D721Med (cell line): ENCODE data around the gene PTDSS2.

ENCODE experiments used
- DNase-seq: peaks from one replicate; pipeline ENCODE4 v3.0.0; 2011; ENCODE audit warnings: low spot score; ENCODE audit not compliant: insufficient read length
- FAIRE-seq: peaks from 2 replicates; lab custom pipeline; 2011; peaks lifted over from hg19 to GRCh38; lab: Jason Lieb, UNC
- TF ChIP-seq, protein P1 (sequence below): IDR thresholded peaks from 2 replicates; pipeline ENCODE4 v1.5.1; 2012; ENCODE audit warnings: mild to moderate bottlenecking, control low read depth; ENCODE audit not compliant: insufficient read depth; ENCODE audit errors: missing control alignments

PTDSS2 gene

DNA sequence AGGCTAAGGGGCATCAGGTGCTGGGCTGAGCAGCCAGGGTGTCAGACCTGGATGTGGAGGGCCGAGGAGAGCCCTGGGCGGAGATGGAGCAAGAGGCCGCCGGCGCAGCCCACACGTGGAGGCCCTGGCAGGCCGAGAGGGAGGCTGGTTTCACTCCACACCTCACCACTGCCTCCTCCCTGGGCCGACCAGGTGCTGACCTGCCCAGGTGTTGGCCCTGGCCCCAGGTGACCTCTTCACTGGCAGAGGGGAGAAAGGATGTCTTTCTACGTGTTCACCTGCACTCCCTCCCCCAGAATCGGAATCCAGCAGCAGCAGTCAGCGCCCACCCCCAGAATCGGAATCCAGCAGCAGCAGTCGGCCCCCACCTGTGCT lies 9.0 kb upstream of the PTDSS2 start:
- FAIRE-seq (no peak), DNase-seq (no peak)
- TF ChIP-seq, protein P1, sequence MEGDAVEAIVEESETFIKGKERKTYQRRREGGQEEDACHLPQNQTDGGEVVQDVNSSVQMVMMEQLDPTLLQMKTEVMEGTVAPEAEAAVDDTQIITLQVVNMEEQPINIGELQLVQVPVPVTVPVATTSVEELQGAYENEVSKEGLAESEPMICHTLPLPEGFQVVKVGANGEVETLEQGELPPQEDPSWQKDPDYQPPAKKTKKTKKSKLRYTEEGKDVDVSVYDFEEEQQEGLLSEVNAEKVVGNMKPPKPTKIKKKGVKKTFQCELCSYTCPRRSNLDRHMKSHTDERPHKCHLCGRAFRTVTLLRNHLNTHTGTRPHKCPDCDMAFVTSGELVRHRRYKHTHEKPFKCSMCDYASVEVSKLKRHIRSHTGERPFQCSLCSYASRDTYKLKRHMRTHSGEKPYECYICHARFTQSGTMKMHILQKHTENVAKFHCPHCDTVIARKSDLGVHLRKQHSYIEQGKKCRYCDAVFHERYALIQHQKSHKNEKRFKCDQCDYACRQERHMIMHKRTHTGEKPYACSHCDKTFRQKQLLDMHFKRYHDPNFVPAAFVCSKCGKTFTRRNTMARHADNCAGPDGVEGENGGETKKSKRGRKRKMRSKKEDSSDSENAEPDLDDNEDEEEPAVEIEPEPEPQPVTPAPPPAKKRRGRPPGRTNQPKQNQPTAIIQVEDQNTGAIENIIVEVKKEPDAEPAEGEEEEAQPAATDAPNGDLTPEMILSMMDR: no peak

DNA sequence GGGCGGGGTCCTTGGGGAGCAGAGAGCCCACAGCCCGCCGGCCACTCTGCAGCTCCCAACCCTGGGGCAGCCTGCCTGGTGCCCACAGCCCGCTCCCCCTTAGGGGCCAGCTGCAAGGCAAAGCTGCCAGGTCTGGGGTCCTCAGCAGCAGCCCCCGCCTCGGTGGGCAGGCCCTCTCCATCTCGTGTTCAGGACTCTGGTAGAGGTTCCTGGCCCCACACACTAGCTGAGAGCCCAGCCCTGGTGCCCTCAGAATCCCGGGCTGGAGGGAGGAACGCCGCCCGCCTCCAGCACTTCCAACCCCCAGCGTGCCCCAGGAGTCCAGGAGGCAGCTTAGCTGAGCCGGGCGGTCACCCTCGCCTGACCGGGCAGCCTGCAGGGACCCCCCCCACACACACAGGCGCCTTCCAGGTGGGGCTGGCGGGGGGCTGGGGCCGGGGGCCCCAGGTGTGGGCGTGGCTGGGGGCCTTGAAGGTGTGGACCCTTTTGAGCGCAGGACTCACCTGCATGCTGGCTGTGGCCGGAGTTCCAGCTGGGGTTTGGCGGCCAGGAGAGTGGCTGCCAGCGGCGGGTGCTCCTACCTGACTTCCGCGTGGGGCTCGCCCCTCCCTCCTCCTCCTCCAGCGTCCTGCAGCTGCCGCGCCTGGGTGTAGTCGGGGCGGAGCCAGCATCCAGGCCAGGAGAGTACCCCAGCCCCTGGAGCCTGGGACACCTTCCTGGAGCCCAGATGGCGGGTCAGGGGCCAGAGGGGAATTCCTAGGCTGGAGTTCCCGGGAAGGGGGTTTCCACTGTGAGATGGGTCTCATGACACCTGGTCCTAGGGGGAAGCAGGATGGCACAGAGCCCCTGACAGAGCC lies 8.4 kb upstream of the PTDSS2 start, which contains the start of gene ANO9:
TSS of gene ANO9 (minus strand) at position 594 of the 857 bp plus-strand sequence. CDS start at position 509, 85 bp downstream.
- TF ChIP-seq, protein P1: no peak
- DNase-seq (no peak), FAIRE-seq (no peak)

DNA sequence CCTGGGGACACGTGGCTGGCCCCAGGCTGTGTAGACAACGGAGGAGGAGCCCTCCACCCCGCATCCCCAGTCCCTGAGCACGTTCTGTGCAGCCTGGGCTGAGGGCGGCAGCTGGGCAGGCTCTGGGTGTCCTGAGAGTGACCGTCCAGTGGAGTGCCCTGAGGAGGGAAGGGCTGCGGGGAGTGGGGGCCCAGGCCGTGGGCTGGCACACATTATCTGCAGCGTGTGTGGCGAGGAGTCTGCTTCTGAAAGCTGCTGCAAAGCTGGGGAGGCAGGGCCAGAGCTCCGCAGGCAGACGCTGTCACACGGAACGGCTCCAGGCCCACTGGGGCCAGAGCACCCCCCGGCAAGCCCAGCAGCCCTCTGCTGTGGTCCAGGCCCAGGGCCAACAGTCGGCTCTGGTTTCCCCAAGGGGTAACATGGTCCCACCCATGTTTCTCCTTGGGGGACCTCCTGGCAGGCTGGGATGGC lies 7.4 kb upstream of the PTDSS2 start:
- DNase-seq: no peak
- TF ChIP-seq, protein P1: no peak
- FAIRE-seq: no peak

DNA sequence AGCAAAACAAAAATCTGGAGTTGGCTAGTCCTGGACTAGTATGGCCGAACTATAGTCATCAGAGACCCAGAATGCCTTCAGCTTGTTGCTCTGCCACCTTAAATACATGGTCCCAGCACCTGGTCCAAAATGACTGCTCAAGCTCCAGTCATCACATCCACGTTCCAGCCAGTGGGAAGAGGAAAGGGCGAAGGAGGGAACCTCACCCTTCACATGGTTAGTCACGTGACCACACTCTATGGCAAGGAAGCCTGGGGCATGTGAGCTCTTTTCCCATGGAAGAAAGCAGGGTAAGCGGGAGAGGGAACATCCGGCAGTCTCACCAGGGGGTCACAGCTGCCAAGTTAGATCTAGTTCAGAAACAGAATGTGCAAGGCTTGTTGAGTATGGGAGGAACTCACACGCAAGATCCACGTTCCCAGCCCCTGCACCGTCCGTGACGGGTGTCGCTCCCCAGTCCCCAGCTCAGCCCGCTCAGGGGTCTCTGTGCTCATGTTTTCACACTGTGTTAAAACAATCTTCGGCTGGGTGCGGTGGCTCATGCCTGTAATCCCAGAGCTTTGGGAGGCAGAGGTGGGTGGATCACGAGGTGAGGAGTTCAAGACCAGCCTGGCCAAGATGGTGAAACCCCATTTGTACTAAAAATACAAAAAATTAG lies 6.4 kb upstream of the PTDSS2 start:
- no peak for FAIRE-seq
- no peak for DNase-seq
- TF ChIP-seq, protein P1: no peak

DNA sequence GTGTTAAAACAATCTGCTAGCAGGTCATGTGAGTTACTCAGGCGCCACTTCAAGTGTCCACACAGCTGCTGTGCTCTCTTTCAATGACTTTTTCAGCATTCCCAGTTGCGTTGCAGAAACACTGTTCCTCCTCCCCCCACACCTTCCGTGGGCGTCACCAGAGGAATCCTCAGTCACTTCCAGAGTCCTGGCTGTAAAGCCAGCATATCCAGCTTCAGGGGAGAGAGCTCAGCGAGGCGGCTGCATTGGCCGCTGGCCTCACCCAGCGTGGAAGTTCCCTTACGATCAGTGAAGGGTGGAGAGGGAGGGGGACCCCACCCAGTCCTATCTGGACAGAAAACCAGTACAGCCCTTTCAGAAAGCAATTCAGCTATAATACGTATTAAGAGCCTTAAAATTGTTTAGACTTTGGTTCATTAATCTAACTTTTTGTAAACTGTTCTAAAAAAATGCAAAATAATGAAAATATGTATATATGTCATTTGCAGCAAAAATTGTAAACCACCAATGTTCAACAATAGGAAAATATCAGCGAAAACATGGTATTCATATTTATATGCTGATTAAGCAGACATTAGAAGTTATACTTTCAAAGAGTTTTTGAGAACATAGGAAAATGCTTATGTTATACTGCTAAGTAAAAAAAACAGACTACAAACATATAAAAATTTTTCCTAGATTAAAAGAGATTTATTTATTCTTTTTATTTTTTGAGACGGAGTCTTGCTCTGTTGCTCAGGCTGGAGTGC lies 5.5 kb upstream of the PTDSS2 start:
- TF ChIP-seq, protein P1: no peak
- DNase-seq: no peak
- FAIRE-seq: no peak

DNA sequence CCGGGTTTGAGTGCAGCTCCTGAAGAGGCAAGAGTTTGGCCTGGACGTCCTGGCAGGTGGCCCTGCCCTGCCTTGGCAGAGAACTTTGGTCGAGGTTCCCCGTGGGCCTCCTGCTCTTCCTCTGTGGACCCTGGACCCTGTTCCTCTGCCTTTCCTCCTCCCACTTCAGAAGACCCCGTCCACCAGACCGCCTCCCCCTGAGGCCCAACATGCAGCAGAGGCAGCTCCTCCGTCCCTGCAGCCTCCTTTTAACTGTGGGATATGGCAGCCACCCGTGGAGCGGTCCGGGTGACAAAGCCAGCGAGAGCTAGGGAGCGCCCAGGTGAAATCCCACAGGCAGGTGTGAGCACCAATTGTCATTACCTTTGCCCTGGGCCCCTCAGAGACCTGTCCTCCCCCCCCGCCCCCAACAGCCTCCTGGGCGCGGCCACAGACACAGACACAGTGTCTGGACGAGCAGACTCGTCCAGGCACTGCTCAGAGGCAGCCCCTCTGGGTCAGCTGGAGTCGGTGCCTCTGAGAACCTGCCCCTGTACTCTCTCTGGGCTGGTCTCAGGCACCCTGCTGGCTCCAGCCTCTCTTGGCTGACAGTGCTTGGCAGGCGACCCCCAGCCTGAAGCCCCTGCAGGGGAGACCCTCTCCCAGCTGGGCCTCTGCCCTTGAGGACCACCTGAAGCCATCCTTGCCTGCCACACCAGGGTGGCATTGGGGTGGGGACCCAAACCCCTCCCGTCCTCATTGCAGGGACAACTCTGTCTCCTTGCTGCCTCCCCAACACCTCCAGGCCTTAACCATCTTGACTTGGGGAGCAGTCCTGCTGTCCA lies 4.1 kb upstream of the PTDSS2 start:
- TF ChIP-seq, protein P1: no peak
- no peak for FAIRE-seq
- DNase-seq: no peak
